ENCODE results near the gene LIPC.

Gene LIPC

GRCh38 chr15:58433597-58434333 lies 2.0 kb downstream of the LIPC start:
- DNase-seq (ENCODE audit: low read depth in 4 of 4, low spot score in 1 of 4): no peak

- DNase-seq (ENCODE audit: low read depth in 4 of 4, low spot score in 1 of 4): no peak
Measured at GRCh38 chr15:58434334-58434875, 2.6 kb downstream of the LIPC start.

GRCh38 chr15:58436552-58436951 lies 4.8 kb downstream of the LIPC start:
- no peak for DNase-seq (ENCODE audit: low read depth in 4 of 4, low spot score in 1 of 4)

GRCh38 chr15:58437531-58438105 lies 5.8 kb downstream of the LIPC start:
- no peak for DNase-seq (ENCODE audit: low read depth in 4 of 4, low spot score in 1 of 4)

GRCh38 chr15:58438111-58438510 lies 6.3 kb downstream of the LIPC start:
- no peak for DNase-seq (ENCODE audit: low read depth in 4 of 4, low spot score in 1 of 4)

GRCh38 chr15:58438956-58439355 lies 7.2 kb downstream of the LIPC start:
- no peak for DNase-seq (ENCODE audit: low read depth in 4 of 4, low spot score in 1 of 4)

- DNase-seq (ENCODE audit: low read depth in 4 of 4, low spot score in 1 of 4): no peak
Measured at GRCh38 chr15:58440158-58440910, 8.5 kb downstream of the LIPC start.

- DNase-seq (ENCODE audit: low read depth in 4 of 4, low spot score in 1 of 4): no peak
Measured at GRCh38 chr15:58440922-58441321, 9.1 kb downstream of the LIPC start.

- no peak for DNase-seq (ENCODE audit: low read depth in 4 of 4, low spot score in 1 of 4)
Measured at GRCh38 chr15:58441376-58442070, 9.7 kb downstream of the LIPC start.

GRCh38 chr15:58442122-58442521 lies 10.3 kb downstream of the LIPC start:
- DNase-seq (ENCODE audit: low read depth in 4 of 4, low spot score in 1 of 4): no peak

- no peak for DNase-seq (ENCODE audit: low read depth in 4 of 4, low spot score in 1 of 4)
Measured at GRCh38 chr15:58443308-58443707, 11.5 kb downstream of the LIPC start.

- no peak for DNase-seq (ENCODE audit: low read depth in 4 of 4, low spot score in 1 of 4)
Measured at GRCh38 chr15:58444056-58444455, 12.3 kb downstream of the LIPC start.

- no peak for DNase-seq (ENCODE audit: low read depth in 4 of 4, low spot score in 1 of 4)
Measured at GRCh38 chr15:58444658-58445332, 13.0 kb downstream of the LIPC start.

- no peak for DNase-seq (ENCODE audit: low read depth in 4 of 4, low spot score in 1 of 4)
Measured at GRCh38 chr15:58445865-58446264, 14.1 kb downstream of the LIPC start.

- DNase-seq (ENCODE audit: low read depth in 4 of 4, low spot score in 1 of 4): no peak
Measured at GRCh38 chr15:58446521-58446920, 14.7 kb downstream of the LIPC start.

GRCh38 chr15:58447271-58448010 lies 15.7 kb downstream of the LIPC start:
- DNase-seq (ENCODE audit: low read depth in 4 of 4, low spot score in 1 of 4): no peak

GRCh38 chr15:58448331-58448730 lies 16.5 kb downstream of the LIPC start:
- DNase-seq (ENCODE audit: low read depth in 4 of 4, low spot score in 1 of 4): no peak

GRCh38 chr15:58448906-58449305 lies 17.1 kb downstream of the LIPC start:
- DNase-seq (ENCODE audit: low read depth in 4 of 4, low spot score in 1 of 4): no peak

GRCh38 chr15:58451826-58452225 lies 20.0 kb downstream of the LIPC start:
- no peak for DNase-seq (ENCODE audit: low read depth in 4 of 4, low spot score in 1 of 4)

GRCh38 chr15:58452775-58453174 lies 21.0 kb downstream of the LIPC start:
- no peak for DNase-seq (ENCODE audit: low read depth in 4 of 4, low spot score in 1 of 4)
